Measurements from ENCODE around the gene CREB3L1.
"Not testable (repeated sequence)": the region's sequence is repeated elsewhere in the genome, so short reads cannot be mapped to it uniquely, and the experiment has no call there.

The CREB3L1 gene

GRCh38 chr11:46249103-46249937, 28.1 kb upstream of the CREB3L1 start:
- DNase-seq: no peak

- DNase-seq: no peak
Observed at GRCh38 chr11:46249938-46250744, 27.3 kb upstream of the CREB3L1 start.

- DNase-seq: no peak
Observed at GRCh38 chr11:46250745-46251052, 26.8 kb upstream of the CREB3L1 start.

GRCh38 chr11:46251954-46252353, 25.5 kb upstream of the CREB3L1 start:
- DNase-seq: no peak

GRCh38 chr11:46252373-46252914, 25.0 kb upstream of the CREB3L1 start:
- DNase-seq: no peak

GRCh38 chr11:46253258-46254132, 24.0 kb upstream of the CREB3L1 start:
- DNase-seq: no peak

- no peak for DNase-seq
Observed at GRCh38 chr11:46254133-46254491, 23.4 kb upstream of the CREB3L1 start.

- no peak for DNase-seq
Observed at GRCh38 chr11:46256540-46257001, 20.9 kb upstream of the CREB3L1 start.

- not testable (repeated sequence) for DNase-seq
Observed at GRCh38 chr11:46259347-46259746, 18.1 kb upstream of the CREB3L1 start.

GRCh38 chr11:46259971-46260560, 17.4 kb upstream of the CREB3L1 start:
- no peak for DNase-seq

GRCh38 chr11:46263120-46263519, 14.3 kb upstream of the CREB3L1 start:
- no peak for DNase-seq

- DNase-seq: no peak
Observed at GRCh38 chr11:46264030-46264429, 13.4 kb upstream of the CREB3L1 start.

GRCh38 chr11:46264976-46265375, 12.5 kb upstream of the CREB3L1 start:
- DNase-seq: no peak

GRCh38 chr11:46265764-46266163, 11.7 kb upstream of the CREB3L1 start:
- DNase-seq: no peak

- DNase-seq: no peak
Observed at GRCh38 chr11:46267930-46268329, 9.5 kb upstream of the CREB3L1 start.

- DNase-seq: no peak
Observed at GRCh38 chr11:46270684-46271083, 6.8 kb upstream of the CREB3L1 start.

- no peak for DNase-seq
Observed at GRCh38 chr11:46271407-46271806, 6.1 kb upstream of the CREB3L1 start.

- DNase-seq: no peak
Observed at GRCh38 chr11:46271875-46272815, 5.3 kb upstream of the CREB3L1 start.

- DNase-seq: no peak
Observed at GRCh38 chr11:46272816-46273427, 4.5 kb upstream of the CREB3L1 start.

- no peak for DNase-seq
Observed at GRCh38 chr11:46273511-46274205, 3.8 kb upstream of the CREB3L1 start.
